T47D (cell line): ENCODE measurements around the gene RTL1.

Experiments used
- DNase-seq, 2 experiments: peaks; one replicate each; pipeline versions ENCODE4 v3.0.0 to v3.0.0-alpha.2; 2011 to 2012; ENCODE audit warnings: low read depth in 1 of 2, low spot score in 1 of 2
- JUND ChIP-seq: IDR thresholded peaks from 2 replicates; pipeline ENCODE4 v1.6.1; 2012; ENCODE audit warnings: low read depth
- in situ Hi-C: cut with HindIII; loops from 2 replicates; pipeline ENCODE4 v1.10.0; 2016; ENCODE audit warnings: low sequenced_read_pairs, low pct_unique_long_range_greater_than_20kb

RTL1 gene

DNA sequence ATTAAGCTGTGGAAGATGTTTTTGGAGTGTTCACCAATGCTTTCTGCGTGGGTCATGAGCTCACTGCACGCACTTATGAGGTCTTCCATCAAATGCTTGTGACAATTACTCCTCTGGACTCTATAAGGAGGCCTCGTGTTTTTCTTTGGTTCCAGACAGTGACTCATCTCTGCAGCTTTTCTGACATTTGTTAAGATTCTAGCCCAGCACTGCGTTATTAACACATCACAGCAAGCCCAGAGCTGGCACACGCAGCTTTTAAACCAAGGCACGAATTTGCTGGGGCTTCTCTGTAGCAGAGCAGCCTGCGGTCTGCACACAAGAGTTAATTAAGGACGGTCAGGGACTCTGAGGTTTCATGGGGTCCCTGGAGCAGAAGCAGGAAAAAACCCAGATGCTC is 60.7 kb downstream of the RTL1 start:
- in situ Hi-C loops, result no loop called here
- no peak for TF ChIP-seq JUND
- DNase-seq, result no peak

DNA sequence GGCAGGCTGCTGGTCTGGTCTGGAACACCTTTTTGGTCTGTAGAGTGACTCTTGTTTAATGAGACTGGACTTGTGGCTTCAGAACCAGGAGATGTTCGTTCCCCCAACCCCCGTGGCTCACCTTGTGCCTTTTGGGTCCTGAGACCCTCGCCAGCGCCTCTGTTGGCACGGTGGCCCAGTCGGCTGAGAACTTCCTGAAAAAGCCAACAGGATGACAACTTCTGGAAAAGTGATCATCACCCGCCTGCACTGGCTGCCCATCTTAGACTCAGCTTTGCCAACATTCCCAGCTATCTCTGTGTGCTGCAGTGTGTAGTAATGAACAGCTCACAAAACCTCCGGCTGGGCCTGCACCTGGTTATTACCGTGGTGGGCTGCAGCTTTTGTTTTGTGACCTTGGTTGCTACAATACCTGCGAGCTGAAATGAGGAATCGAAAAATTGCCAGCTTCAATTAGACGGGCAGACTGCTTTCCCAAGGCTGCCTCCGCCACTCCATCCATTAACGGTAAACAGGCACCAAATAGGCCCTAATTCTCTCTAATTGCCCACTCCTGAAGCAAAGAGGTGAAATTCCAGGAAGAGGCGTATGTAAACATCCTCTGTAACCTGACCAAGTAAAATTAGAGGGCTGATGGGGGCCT is 61.6 kb downstream of the RTL1 start:
- in situ Hi-C loops, result no loop called here
- TF ChIP-seq JUND, result no peak
- no peak for DNase-seq

- no peak for TF ChIP-seq JUND
- in situ Hi-C loops, result no loop called here
Measured at GRCh38 chr14:100841066-100841760, 62.3 kb downstream of the RTL1 start.

GRCh38 chr14:100840286-100841065 is 63.0 kb downstream of the RTL1 start:
- TF ChIP-seq JUND, result no peak
- in situ Hi-C loops, result no loop called here
- DNase-seq, result no peak

More at GRCh38 chr14:100841066-100841760, 62.3 kb downstream of the RTL1 start:
- DNase-seq, result no peak

DNA sequence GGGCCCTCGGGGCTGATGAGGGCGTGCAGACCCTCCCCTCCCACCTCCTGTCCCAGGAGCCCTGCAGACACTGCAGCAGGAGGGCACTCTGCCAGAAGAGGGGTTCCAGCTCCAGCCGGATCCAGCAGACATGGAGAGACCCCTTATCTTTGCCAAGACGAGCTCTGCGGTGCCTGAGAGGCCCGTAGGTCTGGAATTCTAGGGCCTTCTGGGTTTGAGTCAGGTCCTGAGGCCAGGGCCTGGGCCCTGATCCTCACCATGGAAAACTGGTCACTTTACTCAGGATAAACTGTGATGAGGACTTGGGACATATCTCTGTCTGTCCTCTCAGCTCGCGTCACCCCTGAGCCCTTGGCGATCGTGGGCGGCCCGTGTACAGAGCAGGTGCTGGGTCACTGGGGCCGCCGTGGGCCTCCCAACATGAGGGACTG is 63.8 kb downstream of the RTL1 start:
- TF ChIP-seq JUND, result no peak
- no peak for DNase-seq
- in situ Hi-C loops, result no loop called here

GRCh38 chr14:100839315-100839585 is 64.3 kb downstream of the RTL1 start:
- in situ Hi-C loops, result no loop called here
- no peak for DNase-seq

DNA sequence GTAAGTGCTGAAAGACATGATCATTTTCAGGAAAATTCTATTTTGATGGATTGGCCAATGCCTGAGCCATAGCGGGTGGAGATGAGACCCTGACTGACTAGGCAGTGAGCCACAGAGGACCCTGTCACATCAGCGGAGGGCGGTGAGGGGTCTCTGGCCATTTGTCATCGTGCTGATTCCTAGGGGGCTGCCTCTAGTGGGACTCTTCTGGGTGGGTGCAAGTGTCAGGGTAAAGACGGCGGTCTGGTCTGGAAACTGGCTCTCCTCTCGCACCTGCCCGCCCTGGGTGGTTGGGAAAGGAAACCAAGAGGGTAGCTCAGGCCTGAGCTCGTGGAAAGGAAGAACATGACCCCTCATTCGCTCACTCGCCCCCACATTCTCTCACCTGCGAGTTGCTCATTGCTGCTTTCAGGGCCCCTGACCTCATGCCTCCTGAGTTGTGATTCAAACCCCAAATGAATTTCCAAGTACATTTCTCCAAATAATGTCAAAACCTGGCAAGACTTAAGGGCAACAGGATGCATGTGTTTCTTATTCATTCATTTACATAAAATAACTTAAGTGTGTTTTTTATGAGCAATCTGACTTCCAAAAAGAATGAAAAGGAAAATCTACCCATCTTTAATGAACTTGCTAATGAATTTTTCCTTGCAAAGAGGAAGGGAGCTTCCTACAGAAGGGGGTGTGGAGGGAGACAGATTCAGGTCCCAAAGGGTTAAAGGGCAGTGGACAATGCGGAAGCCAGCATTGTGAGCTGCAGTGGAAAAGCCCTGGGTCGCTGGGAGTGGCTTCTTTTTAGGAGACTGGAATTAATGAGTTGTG is 64.8 kb downstream of the RTL1 start:
- DNase-seq, result no peak
- in situ Hi-C loops, result no loop called here
- TF ChIP-seq JUND, result no peak

More at GRCh38 chr14:100839315-100839585, 64.3 kb downstream of the RTL1 start:
- TF ChIP-seq JUND, result no peak

DNA sequence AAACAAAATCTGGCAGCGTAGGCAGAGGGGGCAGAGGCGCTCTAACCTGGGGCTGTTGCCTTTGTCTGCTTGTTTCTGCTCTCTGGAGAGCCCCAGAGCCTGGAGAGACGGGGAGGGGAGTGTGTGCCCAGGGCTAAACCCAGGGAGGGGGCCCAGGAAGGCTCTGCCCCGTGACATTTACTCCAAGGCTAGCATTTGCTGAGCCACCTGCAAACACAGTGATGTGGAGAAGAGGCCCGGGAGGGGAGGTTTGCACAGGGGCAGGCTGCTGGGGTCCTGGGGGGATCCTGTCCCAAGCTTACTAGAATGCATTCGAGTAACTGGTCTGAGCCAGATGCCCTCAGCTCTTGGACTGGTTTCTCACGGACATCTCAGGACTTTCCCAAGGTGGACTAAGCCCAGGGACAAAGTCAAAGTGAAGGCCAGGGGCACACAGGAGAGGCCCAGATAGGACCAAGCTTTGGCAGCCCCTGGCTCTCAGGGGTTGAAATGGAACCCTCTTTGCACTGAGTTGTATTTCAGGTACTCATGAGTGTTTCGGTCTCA is 65.6 kb downstream of the RTL1 start:
- TF ChIP-seq JUND, result no peak
- in situ Hi-C loops, result no loop called here
- DNase-seq, result no peak

GRCh38 chr14:100836941-100837804 is 66.3 kb downstream of the RTL1 start:
- no peak for DNase-seq
- TF ChIP-seq JUND, result no peak
- in situ Hi-C loops, result no loop called here

DNA sequence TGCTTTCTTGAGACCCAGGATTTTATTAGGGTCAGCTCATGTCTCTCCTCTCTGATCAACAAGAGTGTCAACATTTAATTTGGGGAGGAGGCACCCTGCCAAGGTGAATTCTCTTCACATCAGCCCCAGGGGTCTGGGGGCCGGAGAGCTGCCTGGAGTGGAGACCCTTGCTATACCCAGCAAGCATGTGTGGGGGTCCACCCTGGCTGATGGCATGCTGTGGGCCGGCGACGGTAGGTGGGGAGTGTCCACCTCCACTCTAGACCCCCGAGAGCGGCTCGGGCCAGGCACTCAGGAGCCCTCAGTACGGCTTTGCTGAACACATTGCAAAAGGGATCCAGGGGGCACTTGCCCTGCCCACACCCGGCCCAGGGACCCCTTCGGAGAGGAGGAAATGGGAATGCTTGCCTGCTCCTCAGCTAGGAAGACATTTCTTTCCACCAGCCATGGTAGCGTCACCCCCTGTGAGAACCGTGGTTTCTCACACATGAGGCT is 67.2 kb downstream of the RTL1 start:
- TF ChIP-seq JUND, result no peak
- no peak for DNase-seq
- in situ Hi-C loops, result no loop called here

- no peak for DNase-seq
- no peak for TF ChIP-seq JUND
- in situ Hi-C loops, result no loop called here
Measured at GRCh38 chr14:100835548-100836310, 67.8 kb downstream of the RTL1 start.
